Stimulated activated naive CD8-positive, alpha-beta T cell treated with anti-CD3 and anti-CD28 coated beads, Interleukin-15, amount 100 ng/mL, for 72 hours (primary cell): ENCODE data around the gene TPPP3.
"Not testable (repeated sequence)": the region's sequence is repeated elsewhere in the genome, so short reads cannot be mapped to it uniquely, and the experiment has no call there.

ENCODE experiments used
- ATAC-seq: fragments of 150-1000 bp; cut with Tn5 transposase; 2 replicates; pipeline ENCODE4 v1.10.0; 2021; ENCODE audit warnings: mild to moderate bottlenecking, moderate library complexity
- DNase-seq, 2 donors: peaks; one replicate each; pipeline ENCODE4 v3.0.0; 2021 to 2022
- H3K27ac Mint-ChIP-seq, 2 donors: one replicate each; pipeline ENCODE4 v1.8.0; 2022; ENCODE audit warnings: mild to moderate bottlenecking in 2 of 2, mixed read lengths in 2 of 2, moderate library complexity in 2 of 2
- H3K27me3 Mint-ChIP-seq: one replicate; pipeline ENCODE4 v1.8.0; 2022; ENCODE audit warnings: mixed read lengths
- H3K4me1 Mint-ChIP-seq: one replicate; pipeline ENCODE4 v1.8.0; 2022; ENCODE audit warnings: mild to moderate bottlenecking, mixed read lengths
- H3K4me3 Mint-ChIP-seq, 2 donors: one replicate each; pipeline ENCODE4 v1.8.0; 2022; ENCODE audit warnings: mild to moderate bottlenecking in 2 of 2, mixed read lengths in 2 of 2, moderate library complexity in 1 of 2
- H3K9me3 Mint-ChIP-seq, 2 donors: one replicate each; pipeline ENCODE4 v1.8.0; 2022; ENCODE audit warnings: mixed read lengths in 2 of 2

The TPPP3 gene

GRCh38 chr16:67361038-67361437, 32.3 kb downstream of the TPPP3 start:
- no peaks in the 10 kb centered on the region for H3K27me3 Mint-ChIP-seq
- ATAC-seq (no peak), DNase-seq (no peak)
- no peak overlapping the region for H3K27ac Mint-ChIP-seq
- no peak overlapping the region for H3K4me3 Mint-ChIP-seq
- H3K9me3 Mint-ChIP-seq, result no peaks in the 10 kb centered on the region
- peaks cover 12% of the 10 kb centered on the region for H3K4me1 Mint-ChIP-seq

DNA sequence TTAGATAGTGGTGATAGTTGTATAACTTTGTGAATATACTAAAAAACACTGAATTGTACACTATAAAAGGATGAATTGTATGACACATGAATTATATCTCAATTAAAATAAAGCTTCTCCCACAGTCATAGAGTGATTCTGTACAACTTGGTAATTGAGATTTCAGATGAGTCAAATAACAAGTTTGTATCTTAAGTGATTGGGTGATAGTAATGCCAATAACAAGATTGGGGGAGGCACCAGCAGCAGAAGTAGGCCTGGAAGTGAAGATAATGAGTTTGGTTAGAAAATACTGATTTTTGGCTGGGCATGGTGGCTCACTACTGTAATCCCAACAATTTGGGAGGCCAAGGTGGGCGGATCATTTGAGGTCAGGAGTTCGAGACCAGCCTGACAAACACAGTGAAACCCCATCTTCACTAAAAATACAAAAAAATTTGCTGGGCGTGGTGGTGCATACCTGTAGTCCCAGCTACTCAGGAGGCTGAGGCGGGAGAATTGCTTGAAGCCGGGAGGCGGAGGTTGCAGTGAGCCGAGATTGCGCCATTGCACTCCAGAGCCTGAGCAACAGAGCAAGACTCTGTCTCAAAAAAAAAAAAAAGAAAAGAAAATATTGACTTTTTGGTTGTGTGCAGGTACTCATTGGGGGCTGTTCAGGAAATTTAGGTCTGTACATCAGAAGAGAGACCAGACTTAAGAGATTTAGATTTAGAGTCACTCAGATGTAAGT, 33.6 kb downstream of the TPPP3 start:
- ATAC-seq, H3K4me3 Mint-ChIP-seq, H3K27me3 Mint-ChIP-seq, H3K9me3 Mint-ChIP-seq, H3K4me1 Mint-ChIP-seq, H3K27ac Mint-ChIP-seq, DNase-seq: not testable (repeated sequence)

- no peaks in the 10 kb centered on the region for H3K9me3 Mint-ChIP-seq
- ATAC-seq, result no peak
- H3K4me3 Mint-ChIP-seq, result no peak overlapping the region
- no peak overlapping the region for H3K27ac Mint-ChIP-seq
- no peaks in the 10 kb centered on the region for H3K27me3 Mint-ChIP-seq
- DNase-seq, result no peak
- H3K4me1 Mint-ChIP-seq, result peaks cover 6% of the 10 kb centered on the region
These were observed 35.7 kb downstream of the TPPP3 start for GRCh38 chr16:67357561-67357960.

- Mint-ChIP-seq H3K4me3 (no peak overlapping the region), H3K27ac (no peak overlapping the region), H3K4me1 (peaks cover 6% of the 10 kb centered on the region), H3K9me3 (no peaks in the 10 kb centered on the region), H3K27me3 (no peaks in the 10 kb centered on the region)
- DNase-seq (no peak), ATAC-seq (no peak)
These were observed 36.9 kb downstream of the TPPP3 start for GRCh38 chr16:67356396-67356795.

GRCh38 chr16:67352463-67352862, 40.8 kb downstream of the TPPP3 start:
- H3K27me3 Mint-ChIP-seq, H3K4me1 Mint-ChIP-seq, H3K27ac Mint-ChIP-seq, DNase-seq, H3K9me3 Mint-ChIP-seq, H3K4me3 Mint-ChIP-seq, ATAC-seq: not testable (repeated sequence)

- Mint-ChIP-seq H3K27me3 (no peaks in the 10 kb centered on the region), H3K9me3 (no peaks in the 10 kb centered on the region), H3K4me1 (no peaks in the 10 kb centered on the region), H3K4me3 (no peak overlapping the region), H3K27ac (peak overlapping the region in 1 of 2 donors; percentile 10)
- no peak for ATAC-seq
- no peak for DNase-seq
These were observed 43.0 kb downstream of the TPPP3 start for GRCh38 chr16:67350324-67350723.

DNA sequence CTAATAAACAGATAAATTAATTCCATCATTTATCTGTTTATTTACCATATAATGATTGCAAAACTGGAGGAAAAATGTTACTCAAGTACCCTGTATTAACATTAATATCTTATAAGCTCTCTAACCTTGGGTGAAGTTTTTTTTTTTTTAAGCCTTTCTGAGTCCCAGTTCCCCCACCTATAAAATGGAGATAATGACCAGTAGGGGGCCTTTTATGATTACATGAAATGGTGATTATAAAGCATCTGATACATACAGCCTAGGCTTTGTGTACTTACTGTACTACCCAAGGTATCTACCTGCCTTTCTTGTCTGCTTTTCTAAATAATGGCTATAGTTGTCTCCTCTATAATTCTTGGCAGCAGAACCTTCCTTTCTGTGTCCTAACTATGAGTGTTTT, 44.1 kb downstream of the TPPP3 start:
- H3K4me1 Mint-ChIP-seq, result no peaks in the 10 kb centered on the region
- no peaks in the 10 kb centered on the region for H3K9me3 Mint-ChIP-seq
- H3K27me3 Mint-ChIP-seq, result no peaks in the 10 kb centered on the region
- no peak overlapping the region for H3K27ac Mint-ChIP-seq
- no peak overlapping the region for H3K4me3 Mint-ChIP-seq
- peak; percentile 66 for ATAC-seq
- DNase-seq, result no peak

DNA sequence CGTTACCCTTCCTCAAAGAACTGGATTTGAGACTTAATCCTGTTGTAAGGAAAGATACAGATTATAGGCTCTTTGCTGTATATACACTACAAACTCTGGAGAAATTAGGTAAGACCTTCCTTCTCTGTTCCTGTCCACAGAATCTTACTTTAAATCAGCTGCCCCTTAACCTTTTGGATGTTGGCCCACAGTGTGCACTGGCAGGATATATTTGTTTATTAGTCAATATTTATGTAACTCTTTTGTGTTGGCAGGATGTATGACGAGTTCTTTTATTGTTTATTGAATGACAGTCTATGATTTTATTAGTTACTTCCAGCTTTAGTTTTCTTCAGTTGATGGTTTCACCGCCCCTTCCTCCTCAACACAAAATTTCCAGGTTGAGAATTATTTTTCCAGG, 47.0 kb downstream of the TPPP3 start:
- ATAC-seq, result no peak
- Mint-ChIP-seq H3K4me3 (no peak overlapping the region), H3K27ac (no peak overlapping the region)

GRCh38 chr16:67345401-67345800, 47.9 kb downstream of the TPPP3 start:
- no peak overlapping the region for H3K4me3 Mint-ChIP-seq
- no peaks in the 10 kb centered on the region for H3K4me1 Mint-ChIP-seq
- ATAC-seq, result no peak
- H3K27me3 Mint-ChIP-seq, result no peaks in the 10 kb centered on the region
- DNase-seq, result no peak
- H3K27ac Mint-ChIP-seq, result no peak overlapping the region
- no peaks in the 10 kb centered on the region for H3K9me3 Mint-ChIP-seq

More for the DNA sequence above, 47.0 kb downstream of the TPPP3 start:
- no peak for DNase-seq
- H3K4me1 Mint-ChIP-seq, result no peaks in the 10 kb centered on the region
- H3K9me3 Mint-ChIP-seq, result no peaks in the 10 kb centered on the region
- no peaks in the 10 kb centered on the region for H3K27me3 Mint-ChIP-seq

- Mint-ChIP-seq H3K4me1 (no peaks in the 10 kb centered on the region), H3K27ac (no peak overlapping the region), H3K4me3 (no peak overlapping the region), H3K27me3 (no peaks in the 10 kb centered on the region), H3K9me3 (no peaks in the 10 kb centered on the region)
- ATAC-seq (no peak), DNase-seq (no peak)
These were observed 50.7 kb downstream of the TPPP3 start for GRCh38 chr16:67342616-67343015.

GRCh38 chr16:67341250-67341649, 52.0 kb downstream of the TPPP3 start:
- no peaks in the 10 kb centered on the region for H3K9me3 Mint-ChIP-seq
- no peak overlapping the region for H3K4me3 Mint-ChIP-seq
- ATAC-seq (no peak), DNase-seq (no peak)
- H3K27ac Mint-ChIP-seq, result no peak overlapping the region
- H3K27me3 Mint-ChIP-seq, result no peaks in the 10 kb centered on the region
- no peaks in the 10 kb centered on the region for H3K4me1 Mint-ChIP-seq
